Measurements from ENCODE around the gene C19orf18.
"Not testable (repeated sequence)": the region's sequence is repeated elsewhere in the genome, so short reads cannot be mapped to it uniquely, and the experiment has no call there.

The C19orf18 gene

GRCh38 chr19:57974434-57974833, at the start of gene C19orf18:
Gene C19orf18 (minus strand): TSS chr19:57974534. CDS start chr19:57974432, 102 bp downstream.
- no peak for DNase-seq (ENCODE audit: low read depth in 2 of 2, low spot score in 1 of 2)

- DNase-seq (ENCODE audit: low read depth in 2 of 2, low spot score in 1 of 2), result no peak
These were observed 47.9 kb upstream of the C19orf18 start for GRCh38 chr19:58022283-58022660.

GRCh38 chr19:58021541-58022282, 47.4 kb upstream of the C19orf18 start:
- no peak for DNase-seq (ENCODE audit: low read depth in 2 of 2, low spot score in 1 of 2)

GRCh38 chr19:58020129-58020528, 45.8 kb upstream of the C19orf18 start:
- DNase-seq (ENCODE audit: low read depth in 2 of 2, low spot score in 1 of 2), result no peak

- no peak for DNase-seq (ENCODE audit: low read depth in 2 of 2, low spot score in 1 of 2)
These were observed 39.8 kb upstream of the C19orf18 start for GRCh38 chr19:58014141-58014540.

GRCh38 chr19:58010507-58010906, 36.2 kb upstream of the C19orf18 start:
- DNase-seq (ENCODE audit: low read depth in 2 of 2, low spot score in 1 of 2), result no peak

GRCh38 chr19:58009666-58010301, 35.5 kb upstream of the C19orf18 start:
- DNase-seq (ENCODE audit: low read depth in 2 of 2, low spot score in 1 of 2), result peak in 1 of 2 donors; percentile 36

- no peak for DNase-seq (ENCODE audit: low read depth in 2 of 2, low spot score in 1 of 2)
These were observed 34.9 kb upstream of the C19orf18 start for GRCh38 chr19:58009301-58009665.

GRCh38 chr19:58008877-58009276, 34.5 kb upstream of the C19orf18 start:
- not testable (repeated sequence) for DNase-seq (ENCODE audit: low read depth in 2 of 2, low spot score in 1 of 2)

GRCh38 chr19:58007285-58007684, 33.0 kb upstream of the C19orf18 start:
- DNase-seq (ENCODE audit: low read depth in 2 of 2, low spot score in 1 of 2), result no peak

GRCh38 chr19:58003174-58003828, 29.0 kb upstream of the C19orf18 start:
- no peak for DNase-seq (ENCODE audit: low read depth in 2 of 2, low spot score in 1 of 2)

- DNase-seq (ENCODE audit: low read depth in 2 of 2, low spot score in 1 of 2), result peak; percentile 51 to 70
These were observed 28.2 kb upstream of the C19orf18 start, which contains the start of gene ZNF606 for GRCh38 chr19:58002384-58003173. Gene ZNF606 (minus strand): TSS chr19:58002820. CDS start chr19:58001319, 1,501 bp downstream.

- no peak for DNase-seq (ENCODE audit: low read depth in 2 of 2, low spot score in 1 of 2)
These were observed 27.6 kb upstream of the C19orf18 start for GRCh38 chr19:58001895-58002369.

- no peak for DNase-seq (ENCODE audit: low read depth in 2 of 2, low spot score in 1 of 2)
These were observed 26.3 kb upstream of the C19orf18 start for GRCh38 chr19:58000677-58001076.

GRCh38 chr19:57992841-57993240, 18.5 kb upstream of the C19orf18 start:
- DNase-seq (ENCODE audit: low read depth in 2 of 2, low spot score in 1 of 2), result no peak

GRCh38 chr19:57978586-57979289, 4.4 kb upstream of the C19orf18 start:
- DNase-seq (ENCODE audit: low read depth in 2 of 2, low spot score in 1 of 2), result no peak

- DNase-seq (ENCODE audit: low read depth in 2 of 2, low spot score in 1 of 2), result no peak
These were observed 9.6 kb downstream of the C19orf18 start for GRCh38 chr19:57964761-57965160.

- DNase-seq (ENCODE audit: low read depth in 2 of 2, low spot score in 1 of 2), result no peak
These were observed 12.5 kb downstream of the C19orf18 start for GRCh38 chr19:57961785-57962184.

GRCh38 chr19:57954996-57955395, 19.3 kb downstream of the C19orf18 start:
- no peak for DNase-seq (ENCODE audit: low read depth in 2 of 2, low spot score in 1 of 2)

- no peak for DNase-seq (ENCODE audit: low read depth in 2 of 2, low spot score in 1 of 2)
These were observed 24.6 kb downstream of the C19orf18 start for GRCh38 chr19:57949702-57950101.

GRCh38 chr19:57949296-57949695, 25.0 kb downstream of the C19orf18 start:
- no peak for DNase-seq (ENCODE audit: low read depth in 2 of 2, low spot score in 1 of 2)

Data from stimulated activated CD8-positive, alpha-beta memory T cell treated with anti-CD3 and anti-CD28 coated beads, Interleukin-4, amount 100 ng/mL, for 4 hours (primary cell).